GM18526 (cell line): ENCODE data around the gene TLE5.

Source experiments
- POLR2A ChIP-seq: IDR thresholded peaks from 3 replicates; pipeline ENCODE4 v1.6.1; 2011; ENCODE audit not compliant: insufficient read length; ENCODE audit errors: extremely low read depth

Gene TLE5

GRCh38 chr19:3025549-3025886 lies 36.8 kb downstream of the TLE5 start:
- TF ChIP-seq POLR2A, result no peak

DNA sequence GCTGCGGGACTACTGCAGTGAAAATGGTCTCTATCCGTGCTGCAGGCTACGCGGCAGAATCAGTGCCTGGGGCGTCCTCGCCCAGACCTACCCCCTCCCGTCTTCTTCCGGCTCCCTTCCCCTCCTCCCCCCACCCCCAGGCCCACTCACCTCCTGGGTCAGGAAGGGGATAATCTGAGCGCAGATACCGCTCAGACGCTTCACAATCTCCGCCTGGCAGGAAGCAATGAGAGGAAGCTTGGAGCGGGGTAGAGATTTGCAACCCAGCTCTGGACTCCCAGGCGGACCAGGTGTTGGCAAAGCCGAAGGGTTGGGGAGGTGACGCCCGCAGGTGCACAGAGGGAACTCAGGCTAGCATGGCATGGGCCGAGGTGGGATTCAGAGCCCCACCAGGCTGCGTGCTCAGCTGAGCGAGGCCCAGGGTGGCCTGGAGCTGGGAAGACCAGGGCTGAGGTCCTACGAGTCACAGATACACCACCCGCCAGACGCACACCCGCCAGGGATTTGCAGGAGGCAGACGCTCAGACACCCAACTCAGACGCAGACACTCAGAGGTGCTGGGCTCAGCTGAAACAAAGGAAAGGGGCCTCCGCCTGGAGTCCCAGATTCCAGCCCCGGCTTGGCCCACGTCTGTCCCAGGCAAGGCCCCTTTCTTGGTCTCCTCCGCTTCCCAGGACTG lies 37.3 kb downstream of the TLE5 start:
- TF ChIP-seq POLR2A, result no peak

GRCh38 chr19:3024509-3024869 lies 37.8 kb downstream of the TLE5 start:
- TF ChIP-seq POLR2A, result no peak

- TF ChIP-seq POLR2A, result no peak
These were observed 41.9 kb downstream of the TLE5 start for GRCh38 chr19:3020321-3020960.

DNA sequence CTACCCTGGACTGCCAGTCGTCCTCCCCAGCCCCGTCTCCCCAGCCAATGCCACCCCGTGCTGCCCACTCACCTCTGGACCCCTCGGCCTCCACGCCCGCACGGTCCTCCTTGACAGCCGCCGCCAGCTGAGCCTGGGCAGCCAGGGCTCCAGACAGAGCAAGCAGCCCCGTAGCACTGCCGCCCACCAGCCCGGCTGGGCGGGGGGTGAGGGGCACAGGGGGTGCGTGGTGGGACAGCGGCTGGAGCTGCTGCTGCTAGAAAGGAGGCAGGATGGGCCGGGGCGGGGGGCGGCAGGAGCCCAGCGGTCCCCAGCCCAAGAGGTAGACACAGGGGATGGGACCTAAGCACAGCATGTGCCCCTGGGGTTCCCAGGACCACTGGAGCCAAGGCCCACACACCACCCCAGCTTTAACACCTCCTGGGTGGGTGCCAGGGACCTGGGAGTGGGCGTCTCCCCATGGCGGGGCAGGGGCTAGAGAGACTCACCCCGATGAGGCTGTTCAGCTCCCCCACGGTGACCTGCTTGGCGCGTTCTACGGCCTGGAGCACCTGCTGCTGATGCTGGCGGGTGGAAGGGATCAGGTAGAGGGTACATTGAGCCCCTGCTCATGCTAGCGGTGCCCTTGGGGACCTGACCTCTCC lies 43.0 kb downstream of the TLE5 start:
- no peak for TF ChIP-seq POLR2A

GRCh38 chr19:3017923-3018322 lies 44.4 kb downstream of the TLE5 start:
- TF ChIP-seq POLR2A, result no peak

DNA sequence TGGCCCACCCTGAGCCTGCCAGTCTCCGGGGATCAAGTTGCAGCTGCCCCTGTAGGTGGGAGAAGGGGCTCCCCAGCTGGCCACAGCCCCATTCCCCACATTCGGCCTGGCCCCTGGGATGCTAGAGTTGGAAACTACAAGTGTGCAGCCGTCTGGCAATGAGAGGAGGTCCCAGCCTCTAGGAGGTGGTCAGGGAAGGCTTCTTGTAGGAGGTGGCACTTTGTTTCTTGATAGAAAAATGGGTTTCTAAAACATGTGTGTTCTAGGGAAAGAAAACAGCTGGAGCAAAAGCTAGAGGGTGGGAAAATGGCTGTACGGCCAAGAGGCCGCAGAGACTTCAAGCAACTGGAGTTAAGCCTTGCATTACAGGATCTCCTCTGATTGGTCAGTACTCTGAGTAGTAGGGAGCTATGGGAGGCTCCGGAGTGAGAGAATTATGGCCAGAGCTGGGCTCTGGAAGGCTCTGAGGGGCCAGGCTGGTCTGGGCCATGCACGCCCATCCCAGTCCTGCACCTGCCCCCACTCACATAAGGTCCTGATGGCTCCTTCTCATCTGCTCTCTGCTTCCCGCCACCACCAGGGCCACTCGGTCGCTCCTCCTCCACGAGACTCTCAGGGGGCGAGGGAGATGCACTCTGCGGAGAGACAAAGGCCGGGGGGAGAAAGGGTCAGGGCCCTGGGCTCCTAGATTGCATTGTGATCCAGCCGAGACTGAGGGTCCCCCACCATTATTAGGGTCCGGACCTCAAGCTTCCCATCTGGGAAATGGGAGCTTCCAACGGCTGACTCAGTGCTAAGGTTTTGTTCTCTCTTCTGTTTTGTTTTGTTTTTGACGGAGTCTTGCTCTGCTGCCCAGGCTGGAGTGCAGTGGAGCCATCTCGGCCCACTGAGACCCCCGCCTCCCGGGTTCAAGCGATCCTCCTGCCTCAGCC lies 46.9 kb downstream of the TLE5 start:
- no peak for TF ChIP-seq POLR2A

DNA sequence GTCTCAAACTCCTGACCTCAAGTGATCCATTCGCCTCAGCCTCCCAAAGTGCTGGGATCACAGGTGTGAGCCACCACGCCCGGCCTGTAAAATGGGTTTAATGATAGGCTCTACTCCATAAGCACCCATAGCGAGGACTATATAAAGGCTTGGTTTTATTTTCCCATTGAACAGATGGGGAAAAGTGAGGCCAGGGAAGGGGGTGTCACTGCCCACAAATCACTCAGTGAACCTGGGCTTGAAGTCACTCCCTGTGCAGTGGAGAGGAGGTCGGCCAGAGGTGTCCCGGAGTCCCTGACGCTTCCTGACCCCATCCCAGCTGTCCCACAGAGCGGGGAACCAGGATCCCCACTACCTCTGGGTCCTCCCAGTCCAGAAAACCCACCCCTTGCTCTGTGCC lies 48.2 kb downstream of the TLE5 start:
- TF ChIP-seq POLR2A, result no peak

DNA sequence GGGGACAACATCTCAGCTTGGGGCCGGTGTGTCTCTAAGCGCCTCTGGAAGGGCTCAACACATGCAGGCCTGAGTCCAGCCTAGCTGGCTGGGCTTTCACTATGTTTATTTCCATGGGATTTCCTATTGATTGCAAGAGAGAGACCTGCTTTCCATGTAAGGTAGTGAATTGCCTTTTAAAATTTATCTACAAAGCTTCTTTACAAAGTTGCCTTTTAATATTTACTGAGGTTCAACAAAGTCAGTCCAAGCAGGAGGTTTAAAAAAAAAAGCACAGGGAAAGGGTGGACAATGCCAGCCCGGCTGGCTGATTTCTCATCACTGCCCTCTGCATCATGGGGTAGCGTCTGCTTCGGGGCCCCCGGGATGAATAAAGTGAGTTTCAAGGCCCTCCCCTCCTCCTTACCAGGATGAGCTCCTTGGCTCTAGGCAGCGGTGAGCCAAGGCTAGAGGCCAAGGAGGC lies 49.0 kb downstream of the TLE5 start:
- no peak for TF ChIP-seq POLR2A

GRCh38 chr19:3012621-3013262 lies 49.6 kb downstream of the TLE5 start:
- no peak for TF ChIP-seq POLR2A

DNA sequence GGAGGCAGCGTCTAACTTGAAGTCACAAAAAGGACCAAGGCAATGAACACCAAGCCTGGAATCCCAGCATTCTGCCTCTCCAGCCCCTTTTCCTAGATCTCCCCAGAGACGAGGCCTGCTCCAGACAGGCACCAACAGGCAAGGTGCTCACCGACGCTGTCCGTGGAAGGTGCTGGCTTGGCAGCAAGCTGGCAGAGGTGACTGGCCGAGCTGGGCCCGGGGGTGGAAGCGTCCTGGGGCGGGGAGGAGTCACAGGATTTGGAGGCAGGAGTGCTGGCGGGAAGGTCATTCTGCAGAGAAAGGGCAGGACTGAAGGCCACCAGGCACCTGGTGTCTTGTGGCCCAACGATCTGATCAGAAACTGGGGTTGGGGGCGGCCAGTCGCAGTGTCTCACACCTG lies 51.4 kb downstream of the TLE5 start:
- no peak for TF ChIP-seq POLR2A

DNA sequence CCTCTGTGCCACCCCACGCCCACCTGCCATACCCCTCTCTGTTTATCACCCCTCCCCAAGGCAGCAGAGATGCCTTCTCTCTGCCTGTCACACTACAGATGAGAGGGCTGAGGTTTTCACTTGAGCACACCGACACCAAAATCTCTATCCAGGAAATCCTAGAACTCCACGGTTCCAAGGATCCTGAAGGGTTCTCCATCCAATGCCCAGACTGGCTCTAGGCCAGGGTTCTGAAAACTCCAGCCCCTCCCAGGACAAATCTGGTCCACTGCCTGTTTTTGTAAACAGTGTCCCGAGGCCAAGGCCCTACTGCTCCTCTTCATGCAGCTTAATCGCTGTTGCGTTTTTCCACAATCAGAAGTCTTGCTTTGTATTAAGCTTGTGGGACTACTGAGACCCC lies 53.3 kb downstream of the TLE5 start:
- no peak for TF ChIP-seq POLR2A

DNA sequence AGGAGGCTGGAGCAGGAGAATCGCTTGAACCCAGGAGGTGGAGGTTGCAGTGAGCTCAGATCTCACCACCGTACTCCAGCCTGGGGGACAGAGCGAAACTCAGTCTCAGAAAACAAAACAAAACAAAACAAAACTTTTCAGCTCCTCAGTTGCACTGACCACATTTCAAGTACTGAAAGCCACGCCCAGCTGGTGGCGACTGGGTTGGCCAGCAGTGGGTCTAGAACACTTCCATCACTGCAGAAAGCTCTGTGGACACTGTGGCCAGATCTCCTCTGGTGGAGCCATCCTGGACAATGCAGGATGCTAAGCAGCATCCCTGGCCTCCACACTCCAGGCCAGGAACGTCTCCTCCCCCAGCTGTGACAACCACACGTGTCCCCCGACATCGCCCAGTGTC lies 54.3 kb downstream of the TLE5 start:
- no peak for TF ChIP-seq POLR2A

- no peak for TF ChIP-seq POLR2A
These were observed 56.1 kb downstream of the TLE5 start for GRCh38 chr19:3006075-3006767.
